Gastrocnemius medialis (tissue), 4 donors: ENCODE results near the gene IGSF9B. TPM values are rescaled to one million over a fixed set of nuclear protein-coding genes. Genes with fewer than 3 reads are reported as not detected.

Source experiments
- ATAC-seq, 2 donors: fragments of 150-250 bp; one replicate each; pipeline ENCODE4 v1.9.1; 2016
- DNase-seq, 2 donors: peaks; one replicate each; pipeline ENCODE4 v3.0.0-alpha.2; 2019
- H3K27ac ChIP-seq, 4 donors: fragments of 200-600 bp; sonication (generic); 1 replicate in 1 of 4; 2 replicates in 3 of 4; pipeline ENCODE4 v1.5.1; 2016 to 2018; ENCODE audit warnings: mild to moderate bottlenecking in 2 of 4, moderate library complexity in 1 of 4
- H3K27me3 ChIP-seq, 3 donors: fragments of 200-600 bp; sonication (generic) in 2 of 3; 1 replicate in 1 of 3; 2 replicates in 2 of 3; pipeline versions ENCODE4 v1.5.1 to v1.6.0; 2016 to 2019; ENCODE audit warnings: mild to moderate bottlenecking in 1 of 3, moderate library complexity in 1 of 3
- H3K36me3 ChIP-seq, 2 donors: fragments of 200-600 bp; sonication (generic) in 1 of 2; one replicate each; pipeline ENCODE4 v1.5.1; 2017 to 2018
- H3K4me1 ChIP-seq, 2 donors: fragments of 200-600 bp; sonication (generic) in 1 of 2; one replicate each; pipeline ENCODE4 v1.5.1; 2016 to 2017; ENCODE audit warnings: mild to moderate bottlenecking in 2 of 2
- H3K4me3 ChIP-seq, 4 donors: fragments of 200-600 bp; sonication (generic) in 3 of 4; 1 replicate in 1 of 4; 2 replicates in 3 of 4; pipeline ENCODE4 v1.5.1; 2016 to 2019; ENCODE audit warnings: mild to moderate bottlenecking in 2 of 4
- H3K9me3 ChIP-seq, 3 donors: fragments of 200-600 bp; sonication (generic) in 2 of 3; 1 replicate in 1 of 3; 2 replicates in 2 of 3; pipeline ENCODE4 v1.5.1; 2016 to 2019
- CTCF ChIP-seq, 5 experiments: fragments of 450-650 bp in 3 of 5; fragments of 200-600 bp in 2 of 5; sonication (generic) in 2 of 5; IDR thresholded peaks in 4 of 5; conservative IDR thresholded peaks in 1 of 5; 1 replicate in 4 of 5; 2 replicates in 1 of 5; pipeline ENCODE4 v1.5.1; 2016 to 2019; ENCODE audit warnings: antibody characterized with exemption in 5 of 5, mild to moderate bottlenecking in 3 of 5, moderate library complexity in 3 of 5
- POLR2A ChIP-seq, 2 donors: fragments of 450-650 bp; IDR thresholded peaks; one replicate each; pipeline ENCODE4 v1.6.1; 2017; ENCODE audit warnings: antibody characterized with exemption in 2 of 2, mild to moderate bottlenecking in 2 of 2, moderate library complexity in 2 of 2
- in situ Hi-C, 4 donors: fragments of 200-750 bp; cut with MboI; loops; one replicate each; pipeline versions ENCODE4 v1.15.0 to v1.8.0; 2017; ENCODE audit warnings: low sequenced_read_pairs in 4 of 4
- intact Hi-C: fragments of 100-400 bp; cut with DNase I; formaldehyde crosslinking; loops from one replicate; pipeline ENCODE4 v1.15.1; 2023; ENCODE audit warnings: low total_unique reads
- total RNA-seq, 4 donors: library from RNA; depleted of rRNA; stranded (reverse); fragments of >200 nt; gene quantifications; one replicate each; pipeline versions ENCODE4 v1.1.0 to v1.2.3, GENCODE V29; 2016

Gene IGSF9B
- total RNA-seq, 4 donors from 2014 or later = 0.07 to 2.5 (median 1.4) TPM

GRCh38 chr11:133967599-133968238 is 11.0 kb upstream of the IGSF9B start:
- H3K4me3 ChIP-seq = peak overlapping the region in 2 of 4 donors; percentile 33
- intact Hi-C loops = loop anchor here (2.0 kb wide), 1 partner anchor 77 kb away; no protein-coding TSS in a partner anchor
- ATAC-seq (no peak), DNase-seq (no peak)
- H3K27ac ChIP-seq = no peak overlapping the region
- H3K4me1 ChIP-seq = peaks cover 5 to 7% of the 10 kb centered on the region in 2 donors
- peaks cover 0 to 4% (median 2%) of the 10 kb centered on the region in 3 donors for H3K27me3 ChIP-seq
- no peaks in the 10 kb centered on the region for H3K9me3 ChIP-seq
- TF ChIP-seq CTCF (IDR thresholded peaks at IDR 0.05 in 4 of 5, conservative IDR thresholded peaks at IDR 0.05 in 1 of 5) = no peak
- no peaks in the 10 kb centered on the region for H3K36me3 ChIP-seq
- in situ Hi-C loops = no loop called here

- Histone ChIP-seq H3K27ac (no peak overlapping the region), H3K4me3 (peak overlapping the region in 2 of 4 donors; percentile 33), H3K27me3 (peaks cover 0 to 4% (median 2%) of the 10 kb centered on the region in 3 donors), H3K9me3 (no peaks in the 10 kb centered on the region), H3K36me3 (no peaks in the 10 kb centered on the region), H3K4me1 (peaks cover 5 to 7% of the 10 kb centered on the region in 2 donors)
- DNase-seq (no peak), ATAC-seq (peak in 1 of 2 donors; percentile 54)
- TF ChIP-seq CTCF (IDR thresholded peaks at IDR 0.05 in 4 of 5, conservative IDR thresholded peaks at IDR 0.05 in 1 of 5) (peak in 4 of 5 experiments; percentile 22 to 67 (median 48)), POLR2A (IDR thresholded peaks at IDR 0.05) (no peak)
- in situ Hi-C loops = no loop called here
- intact Hi-C loops = loop anchor here (2.0 kb wide), 1 partner anchor 78 kb away; no protein-coding TSS in a partner anchor
Observed at GRCh38 chr11:133966921-133967598, 10.3 kb upstream of the IGSF9B start.

GRCh38 chr11:133966172-133966651 is 9.4 kb upstream of the IGSF9B start:
- peaks cover 5 to 7% of the 10 kb centered on the region in 2 donors for H3K4me1 ChIP-seq
- intact Hi-C loops (loop anchor here (2.0 kb wide), 1 partner anchor 79 kb away; no protein-coding TSS in a partner anchor), in situ Hi-C loops (no loop called here)
- H3K4me3 ChIP-seq = no peak overlapping the region
- no peak overlapping the region for H3K27ac ChIP-seq
- TF ChIP-seq CTCF (IDR thresholded peaks at IDR 0.05 in 4 of 5, conservative IDR thresholded peaks at IDR 0.05 in 1 of 5) = no peak
- no peak for TF ChIP-seq POLR2A (IDR thresholded peaks at IDR 0.05)
- no peak for DNase-seq
- H3K9me3 ChIP-seq = no peaks in the 10 kb centered on the region
- peaks cover 0 to 4% (median 2%) of the 10 kb centered on the region in 3 donors for H3K27me3 ChIP-seq
- no peak for ATAC-seq
- no peaks in the 10 kb centered on the region for H3K36me3 ChIP-seq

GRCh38 chr11:133965031-133965601 is 8.3 kb upstream of the IGSF9B start:
- Histone ChIP-seq H3K27ac (no peak overlapping the region), H3K27me3 (peaks cover 0 to 4% (median 2%) of the 10 kb centered on the region in 3 donors), H3K4me3 (no peak overlapping the region), H3K4me1 (peaks cover 5 to 7% of the 10 kb centered on the region in 2 donors), H3K9me3 (no peaks in the 10 kb centered on the region), H3K36me3 (no peaks in the 10 kb centered on the region)
- DNase-seq = no peak
- TF ChIP-seq POLR2A (IDR thresholded peaks at IDR 0.05) (no peak), CTCF (IDR thresholded peaks at IDR 0.05 in 4 of 5, conservative IDR thresholded peaks at IDR 0.05 in 1 of 5) (no peak)
- intact Hi-C loops (no loop called here), in situ Hi-C loops (no loop called here)
- ATAC-seq = peak; percentile 45 to 67
